ENCODE results near the gene ENPEP. TPM values are rescaled to one million over a fixed set of nuclear protein-coding genes. Genes with fewer than 3 reads are reported as not detected.
"Not testable (repeated sequence)": the region's sequence is repeated elsewhere in the genome, so short reads cannot be mapped to it uniquely, and the experiment has no call there.

ENPEP gene
- total RNA-seq, 1 experiment from 2014 or later: 0.33 TPM

GRCh38 chr4:110567214-110567613, 91.3 kb downstream of the ENPEP start:
- TF ChIP-seq USF2 (CRISPR knock-in tag; IDR thresholded peaks at IDR 0.05) (no peak), ZNF232 (CRISPR knock-in tag; IDR thresholded peaks at IDR 0.05) (no peak), JUN (CRISPR knock-in tag; IDR thresholded peaks at IDR 0.05) (no peak), ZNF263 (CRISPR knock-in tag; IDR thresholded peaks at IDR 0.05; ENCODE audit: low read depth) (no peak), IRF1 (CRISPR knock-in tag; IDR thresholded peaks at IDR 0.05) (no peak), TEAD4 (CRISPR knock-in tag; IDR thresholded peaks at IDR 0.05) (no peak), EMX1 (CRISPR knock-in tag; IDR thresholded peaks at IDR 0.05) (no peak), ZBTB43 (CRISPR knock-in tag; IDR thresholded peaks at IDR 0.05) (no peak), CREB1 (CRISPR knock-in tag; IDR thresholded peaks at IDR 0.05) (no peak), NR1H2 (CRISPR knock-in tag; IDR thresholded peaks at IDR 0.05) (no peak), ZNF416 (CRISPR knock-in tag; IDR thresholded peaks at IDR 0.05) (no peak), ELF4 (CRISPR knock-in tag; IDR thresholded peaks at IDR 0.05; ENCODE audit: low read depth) (no peak), ZNF281 (CRISPR knock-in tag; IDR thresholded peaks at IDR 0.05) (no peak), SOX15 (CRISPR knock-in tag; IDR thresholded peaks at IDR 0.05) (no peak), CBFB (CRISPR knock-in tag; IDR thresholded peaks at IDR 0.05; ENCODE audit: low read depth) (no peak), E2F1 (CRISPR knock-in tag; IDR thresholded peaks at IDR 0.05) (no peak), FOXP4 (CRISPR knock-in tag; IDR thresholded peaks at IDR 0.05) (no peak), GRHL2 (CRISPR knock-in tag; IDR thresholded peaks at IDR 0.05; ENCODE audit: insufficient replicate concordance, severe bottlenecking) (no peak), STAT6 (CRISPR knock-in tag; conservative IDR thresholded peaks at IDR 0.05; ENCODE audit: low read depth) (no peak)
- ChIA-PET CTCF (no interaction called here), POLR2A (no interaction called here)
- Mint-ChIP-seq H3K9me3 (no peaks in the 10 kb centered on the region), H3K4me3 (no peak overlapping the region), H3K27me3 (ENCODE audit: low read depth) (no peaks in the 10 kb centered on the region), H3K27ac (no peak overlapping the region), H3K36me3 (no peaks in the 10 kb centered on the region), H3K4me1 (no peaks in the 10 kb centered on the region)
- ATAC-seq (no peak), DNase-seq (ENCODE audit: low spot score) (no peak)

- H3K27me3 Mint-ChIP-seq (ENCODE audit: low read depth); POLR2A ChIA-PET; ATAC-seq; H3K4me1 Mint-ChIP-seq; H3K4me3 Mint-ChIP-seq; H3K27ac Mint-ChIP-seq; DNase-seq (ENCODE audit: low spot score); H3K36me3 Mint-ChIP-seq; CTCF ChIA-PET: not testable (repeated sequence)
- H3K9me3 Mint-ChIP-seq: peaks cover 11% of the 10 kb centered on the region
These were observed 100.7 kb downstream of the ENPEP start for GRCh38 chr4:110576696-110577095.

Data from WTC11 (cell line).